K562 (cell line): ENCODE results near the gene BRAF. TPM values are rescaled to one million over a fixed set of nuclear protein-coding genes. Genes with fewer than 3 reads are reported as not detected.

Experiments
- CBX2 ChIP-seq: fragments of 200-600 bp; sonication (generic); IDR thresholded peaks from one replicate; pipeline ENCODE4 v1.6.1; 2012; ENCODE audit warnings: mild to moderate bottlenecking, low read length, inconsistent platforms; ENCODE audit not compliant: insufficient read depth, poor library complexity, severe bottlenecking
- CHCHD3 ChIP-seq: fragments of 250-450 bp; sonication (Bioruptor Pico); IDR thresholded peaks from 2 replicates; pipeline ENCODE4 v2.1.2; 2022; ENCODE audit warnings: mild to moderate bottlenecking
- ELF1 ChIP-seq: fragments of 200-800 bp; sonication (Bioruptor generic); IDR thresholded peaks from 2 replicates; pipeline ENCODE4 v1.6.1; 2016; ENCODE audit warnings: missing genetic modification characterization, missing compliant biosample characterization
- ETS2 ChIP-seq: IDR thresholded peaks from 2 replicates; pipeline ENCODE4 v1.6.1; 2016; ENCODE audit warnings: borderline replicate concordance, missing genetic modification characterization, mild to moderate bottlenecking, moderate library complexity, missing compliant biosample characterization; ENCODE audit not compliant: poor library complexity, severe bottlenecking
- FOXA1 ChIP-seq: fragments of 450-650 bp; IDR thresholded peaks from 2 replicates; pipeline ENCODE4 v1.6.1; 2016; ENCODE audit warnings: mild to moderate bottlenecking, borderline replicate concordance
- GTF2E2 ChIP-seq: fragments of 200-800 bp; sonication (Bioruptor generic); IDR thresholded peaks from 2 replicates; pipeline ENCODE4 v1.6.1; 2016; ENCODE audit warnings: missing genetic modification characterization, missing compliant biosample characterization
- HDAC6 ChIP-seq: IDR thresholded peaks from 2 replicates; pipeline ENCODE4 v1.6.1; 2012; ENCODE audit warnings: low read depth, mild to moderate bottlenecking, control low read depth, inconsistent platforms, low read length, moderate library complexity
- HNRNPUL1 ChIP-seq: fragments of 200-400 bp; formaldehyde crosslinking; IDR thresholded peaks from 2 replicates; pipeline ENCODE4 v1.6.1; 2017; ENCODE audit warnings: low read length
- MED1 ChIP-seq: sonication (generic); formaldehyde crosslinking; IDR thresholded peaks from 2 replicates; pipeline ENCODE4 v1.8.1; 2023; ENCODE audit warnings: missing genetic modification reagents, borderline replicate concordance
- NCOA2 ChIP-seq, 2 experiments: fragments of 450-650 bp; IDR thresholded peaks; 2 replicates each; pipeline ENCODE4 v1.6.1; 2018; ENCODE audit warnings: mild to moderate bottlenecking in 2 of 2, moderate library complexity in 1 of 2; ENCODE audit not compliant: partially characterized antibody in 2 of 2
- NFIC ChIP-seq: fragments of 450-650 bp; IDR thresholded peaks from 2 replicates; pipeline ENCODE4 v1.6.1; 2017; ENCODE audit warnings: mild to moderate bottlenecking, inconsistent platforms
- PPARD ChIP-seq: fragments of 250-450 bp; sonication (Bioruptor Pico); IDR thresholded peaks from 2 replicates; pipeline ENCODE4 v1.8.0; 2022; ENCODE audit warnings: inconsistent platforms, mild to moderate bottlenecking, moderate library complexity
- PTBP1 ChIP-seq: fragments of 200-400 bp; formaldehyde crosslinking; IDR thresholded peaks from 2 replicates; pipeline ENCODE4 v1.6.1; 2017; ENCODE audit warnings: low read depth, low read length
- PTTG1 ChIP-seq: fragments of 450-650 bp; IDR thresholded peaks from 2 replicates; pipeline ENCODE4 v1.6.1; 2016; ENCODE audit warnings: low read depth, mild to moderate bottlenecking, missing genetic modification characterization, missing compliant biosample characterization
- TCFL5 ChIP-seq: fragments of 250-450 bp; sonication (Bioruptor Pico); conservative IDR thresholded peaks from 2 replicates; pipeline ENCODE4 v1.6.1; 2021; ENCODE audit warnings: mild to moderate bottlenecking, moderate library complexity, matching md5 sums
- XRCC5 ChIP-seq: fragments of 200-400 bp; formaldehyde crosslinking; IDR thresholded peaks from 2 replicates; pipeline ENCODE4 v1.6.1; 2017; ENCODE audit warnings: low read depth, mild to moderate bottlenecking, low read length
- ZNF263 ChIP-seq: sonication (generic); formaldehyde crosslinking; IDR thresholded peaks from 2 replicates; pipeline ENCODE4 v1.8.0; 2022; ENCODE audit warnings: mild to moderate bottlenecking, missing genetic modification reagents, borderline replicate concordance
- ZNF592 ChIP-seq: fragments of 450-650 bp; IDR thresholded peaks from 2 replicates; pipeline ENCODE4 v1.6.1; 2017; ENCODE audit warnings: antibody characterized with exemption, mild to moderate bottlenecking
- ZNF766 ChIP-seq: fragments of 200-800 bp; sonication (Bioruptor generic); conservative IDR thresholded peaks from 2 replicates; pipeline ENCODE4 v1.6.1; 2016; ENCODE audit warnings: missing genetic modification characterization, missing compliant biosample characterization
- ZNF77 ChIP-seq: fragments of 250-450 bp; sonication (Bioruptor Pico); IDR thresholded peaks from 2 replicates; pipeline ENCODE4 v1.5.0; 2020
- polyA plus RNA-seq, 8 experiments: library from polyadenylated mRNA; depleted of rRNA in 4 of 8; stranded (reverse) in 5 of 8; unstranded in 3 of 8; fragments of >200 nt; fragmentation: Nextera tagmentation in 2 of 8; fragmentation: Illumina TruSeq in 1 of 8; extraction: Ambion mirVana in 2 of 8; extraction: Trizol in 1 of 8; gene quantifications; 2 replicates each; pipeline versions ENCODE4 v1.2.1 to v1.2.3, GENCODE V29; 2011 to 2014; ENCODE audit warnings: inconsistent platforms in 1 of 8, missing spikeins in 1 of 8
- total RNA-seq, 7 experiments: library from RNA; depleted of rRNA in 6 of 7; stranded (reverse); fragments of >200 nt in 6 of 7; fragmentation: Illumina TruSeq in 2 of 7; extraction: Trizol in 2 of 7; gene quantifications; 2 replicates each; pipeline versions ENCODE4 v1.2.1 to v1.2.3, GENCODE V29; 2011 to 2021; ENCODE audit warnings: low replicate concordance in 1 of 7
- TF ChIP-seq, protein P1 (sequence below): fragments of 450-650 bp; IDR thresholded peaks from 2 replicates; pipeline ENCODE4 v1.6.1; 2018; ENCODE audit not compliant: partially characterized antibody

The BRAF gene
- total and polyA plus RNA-seq, 9 of the 15 experiments (the other 6 are each of a cell fraction or from before 2014, with no cell fraction given) = 3.6 to 38.3 (median 21.9) TPM

DNA sequence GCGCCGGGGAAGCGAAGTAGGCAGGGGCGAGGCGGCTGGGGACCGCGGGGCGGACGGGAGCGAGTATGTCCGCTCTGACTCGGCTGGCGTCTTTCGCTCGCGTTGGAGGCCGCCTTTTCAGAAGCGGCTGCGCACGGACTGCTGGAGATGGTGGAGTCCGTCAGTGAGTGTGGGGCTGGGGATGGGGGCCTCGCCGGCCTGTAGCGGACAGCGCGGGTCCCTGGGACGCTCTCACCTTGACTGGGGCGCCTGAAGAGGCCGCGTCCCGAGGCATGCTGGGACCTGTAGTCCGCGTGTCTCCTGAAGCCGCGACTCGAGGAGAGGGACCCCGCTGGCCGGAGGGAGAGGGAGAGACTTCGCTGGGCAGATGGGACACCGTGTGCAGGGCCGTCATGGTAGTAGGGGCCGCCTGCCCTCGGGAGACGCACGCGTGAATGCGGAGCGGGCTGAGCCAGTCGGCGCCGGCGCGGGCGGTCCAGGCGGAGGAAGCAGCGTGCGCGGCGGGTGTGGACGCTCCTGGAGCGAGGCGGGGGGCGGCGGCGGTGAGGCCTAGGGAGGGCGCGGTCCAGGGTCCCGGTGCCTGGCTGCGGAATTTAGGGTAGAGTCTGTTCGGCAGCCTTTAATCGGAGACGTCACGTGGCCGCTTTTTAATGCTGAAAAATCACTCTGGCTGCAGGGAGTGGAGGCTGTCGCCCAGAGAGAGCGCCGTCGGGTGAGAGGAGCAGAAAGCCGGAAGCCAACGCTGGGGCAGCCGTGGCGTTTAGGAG is 227.9 kb downstream of the BRAF start, which contains the start of gene NDUFB2 (continued):
- TF ChIP-seq ZNF592 (0 out of 2 replicates have a peak, but pooled peaks have one; percentile 39), PPARD (no peak), NCOA2 (IDR thresholded peaks at IDR 0.05; ENCODE audit: partially characterized antibody in 2 of 2) (no peak), XRCC5 (peak; percentile 83), ZNF77 (CRISPR knock-in tag) (no peak), PTTG1 (tag) (no peak), HNRNPUL1 (no peak), HDAC6 (peak; percentile 85; the same call in 1 of the 2 replicates), CBX2 (no peak), ELF1 (tag) (peak; percentile 87), ZNF263 (CRISPR knock-in tag) (peak; percentile 74; the same call in 1 of the 2 replicates), PTBP1 (0 out of 2 replicates have a peak, but pooled peaks have one; percentile 13), ZNF766 (CRISPR knock-in tag) (peak; percentile 44), NFIC (peak; percentile 87), CHCHD3 (CRISPR knock-in tag) (no peak), ETS2 (tag) (no peak), MED1 (CRISPR knock-in tag) (no peak), GTF2E2 (tag) (0 out of 2 replicates have a peak, but pooled peaks have one; percentile 57), TCFL5 (CRISPR knock-in tag) (no peak), FOXA1 (no peak)
- TF ChIP-seq, protein P1, sequence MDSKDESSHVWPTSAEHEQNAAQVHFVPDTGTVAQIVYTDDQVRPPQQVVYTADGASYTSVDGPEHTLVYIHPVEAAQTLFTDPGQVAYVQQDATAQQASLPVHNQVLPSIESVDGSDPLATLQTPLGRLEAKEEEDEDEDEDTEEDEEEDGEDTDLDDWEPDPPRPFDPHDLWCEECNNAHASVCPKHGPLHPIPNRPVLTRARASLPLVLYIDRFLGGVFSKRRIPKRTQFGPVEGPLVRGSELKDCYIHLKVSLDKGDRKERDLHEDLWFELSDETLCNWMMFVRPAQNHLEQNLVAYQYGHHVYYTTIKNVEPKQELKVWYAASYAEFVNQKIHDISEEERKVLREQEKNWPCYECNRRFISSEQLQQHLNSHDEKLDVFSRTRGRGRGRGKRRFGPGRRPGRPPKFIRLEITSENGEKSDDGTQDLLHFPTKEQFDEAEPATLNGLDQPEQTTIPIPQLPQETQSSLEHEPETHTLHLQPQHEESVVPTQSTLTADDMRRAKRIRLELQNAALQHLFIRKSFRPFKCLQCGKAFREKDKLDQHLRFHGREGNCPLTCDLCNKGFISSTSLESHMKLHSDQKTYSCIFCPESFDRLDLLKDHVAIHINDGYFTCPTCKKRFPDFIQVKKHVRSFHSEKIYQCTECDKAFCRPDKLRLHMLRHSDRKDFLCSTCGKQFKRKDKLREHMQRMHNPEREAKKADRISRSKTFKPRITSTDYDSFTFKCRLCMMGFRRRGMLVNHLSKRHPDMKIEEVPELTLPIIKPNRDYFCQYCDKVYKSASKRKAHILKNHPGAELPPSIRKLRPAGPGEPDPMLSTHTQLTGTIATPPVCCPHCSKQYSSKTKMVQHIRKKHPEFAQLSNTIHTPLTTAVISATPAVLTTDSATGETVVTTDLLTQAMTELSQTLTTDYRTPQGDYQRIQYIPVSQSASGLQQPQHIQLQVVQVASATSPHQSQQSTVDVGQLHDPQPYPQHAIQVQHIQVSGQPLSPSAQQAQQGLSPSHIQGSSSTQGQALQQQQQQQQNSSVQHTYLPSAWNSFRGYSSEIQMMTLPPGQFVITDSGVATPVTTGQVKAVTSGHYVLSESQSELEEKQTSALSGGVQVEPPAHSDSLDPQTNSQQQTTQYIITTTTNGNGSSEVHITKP = peak; percentile 27
